Kidney glomerular epithelial cell (primary cell): ENCODE measurements around the gene L2HGDH.
"Not testable (repeated sequence)": the region's sequence is repeated elsewhere in the genome, so short reads cannot be mapped to it uniquely, and the experiment has no call there.

Source experiments
- DNase-seq: peaks from one replicate; lab custom pipeline; 2025; lab: John Stamatoyannopoulos, UW

Gene L2HGDH

GRCh38 chr14:50339178-50339804 is 27.3 kb upstream of the L2HGDH start:
- DNase-seq: no peak

- no peak for DNase-seq
Observed at GRCh38 chr14:50338587-50338986, 26.6 kb upstream of the L2HGDH start.

GRCh38 chr14:50335989-50336824 is 24.2 kb upstream of the L2HGDH start:
- DNase-seq: no peak

- DNase-seq: peak; percentile 56
Observed at GRCh38 chr14:50335389-50335788, 23.4 kb upstream of the L2HGDH start.

- DNase-seq: no peak
Observed at GRCh38 chr14:50334211-50334610, 22.2 kb upstream of the L2HGDH start.

- no peak for DNase-seq
Observed at GRCh38 chr14:50333014-50333509, 21.0 kb upstream of the L2HGDH start.

- DNase-seq: no peak
Observed at GRCh38 chr14:50331596-50331995, 19.6 kb upstream of the L2HGDH start.

GRCh38 chr14:50321009-50321660 is 9.1 kb upstream of the L2HGDH start:
- peak; percentile 91 for DNase-seq

GRCh38 chr14:50320283-50320682 is 8.3 kb upstream of the L2HGDH start:
- no peak for DNase-seq

- no peak for DNase-seq
Observed at GRCh38 chr14:50319721-50320120, 7.7 kb upstream of the L2HGDH start.

- no peak for DNase-seq
Observed at GRCh38 chr14:50319293-50319692, 7.3 kb upstream of the L2HGDH start.

- peak; percentile 31 for DNase-seq
Observed at GRCh38 chr14:50318031-50318626, 6.1 kb upstream of the L2HGDH start.

GRCh38 chr14:50314098-50314497 is 2.1 kb upstream of the L2HGDH start:
- not testable (repeated sequence) for DNase-seq

GRCh38 chr14:50312734-50313054 is 665 bp upstream of the L2HGDH start:
- DNase-seq: peak; percentile 50

- peak; percentile 47 for DNase-seq
Observed at GRCh38 chr14:50311337-50311971, 575 bp downstream of the L2HGDH start.

- no peak for DNase-seq
Observed at GRCh38 chr14:50310445-50310844, 1.6 kb downstream of the L2HGDH start.

GRCh38 chr14:50308363-50308915 is 3.6 kb downstream of the L2HGDH start:
- DNase-seq: no peak

- DNase-seq: peak; percentile 25
Observed at GRCh38 chr14:50303744-50304471, 8.1 kb downstream of the L2HGDH start.

- no peak for DNase-seq
Observed at GRCh38 chr14:50301914-50302313, 10.1 kb downstream of the L2HGDH start.

GRCh38 chr14:50299585-50299984 is 12.4 kb downstream of the L2HGDH start:
- no peak for DNase-seq

- no peak for DNase-seq
Observed at GRCh38 chr14:50290306-50290705, 21.7 kb downstream of the L2HGDH start.
